HCT116 (cell line): ENCODE data around the gene SLC16A1.

Experiments used
- POLR2A ChIP-seq: IDR thresholded peaks from 2 replicates; pipeline ENCODE4 v1.7.0; 2011; ENCODE audit warnings: borderline replicate concordance; ENCODE audit not compliant: insufficient read depth, insufficient read length; ENCODE audit errors: extremely low read depth
- SIN3A ChIP-seq: IDR thresholded peaks from 2 replicates; pipeline ENCODE4 v1.6.1; 2012; ENCODE audit warnings: low read depth
- TF ChIP-seq, protein P1 (sequence below), 3 experiments: fragments of 200-600 bp in 1 of 3; sonication (generic) in 1 of 3; IDR thresholded peaks in 2 of 3; conservative IDR thresholded peaks in 1 of 3; 2 replicates each; pipeline ENCODE4 v1.5.1; 2012 to 2017; ENCODE audit warnings: low read depth in 2 of 3, low read length in 2 of 3, antibody characterized with exemption in 1 of 3, borderline replicate concordance in 1 of 3, control low read depth in 1 of 3, mild to moderate bottlenecking in 1 of 3, mixed read lengths in 1 of 3, mixed run types in 1 of 3, moderate library complexity in 1 of 3; ENCODE audit not compliant: insufficient read depth in 1 of 3

DNA sequence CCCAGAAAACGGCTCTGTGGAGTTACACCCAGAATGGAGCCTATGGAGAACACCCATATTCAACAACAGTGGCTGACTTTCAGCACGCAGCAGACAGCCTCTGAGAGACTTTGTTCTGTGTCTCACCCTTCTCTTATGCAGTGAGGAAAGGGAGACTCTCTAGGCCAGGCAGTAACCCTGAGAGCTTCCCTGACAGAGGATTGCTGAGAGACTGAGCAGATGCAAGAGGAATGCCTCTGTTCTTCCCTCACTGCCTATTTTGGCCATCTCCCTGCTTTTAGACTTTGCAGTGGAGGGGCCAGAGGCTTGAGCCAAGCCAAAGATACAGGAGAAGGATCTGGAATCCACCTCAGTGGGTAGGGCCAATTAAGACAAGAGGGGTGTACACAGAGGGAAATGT is 41.8 kb upstream of the SLC16A1 start:
- TF ChIP-seq, protein P1, sequence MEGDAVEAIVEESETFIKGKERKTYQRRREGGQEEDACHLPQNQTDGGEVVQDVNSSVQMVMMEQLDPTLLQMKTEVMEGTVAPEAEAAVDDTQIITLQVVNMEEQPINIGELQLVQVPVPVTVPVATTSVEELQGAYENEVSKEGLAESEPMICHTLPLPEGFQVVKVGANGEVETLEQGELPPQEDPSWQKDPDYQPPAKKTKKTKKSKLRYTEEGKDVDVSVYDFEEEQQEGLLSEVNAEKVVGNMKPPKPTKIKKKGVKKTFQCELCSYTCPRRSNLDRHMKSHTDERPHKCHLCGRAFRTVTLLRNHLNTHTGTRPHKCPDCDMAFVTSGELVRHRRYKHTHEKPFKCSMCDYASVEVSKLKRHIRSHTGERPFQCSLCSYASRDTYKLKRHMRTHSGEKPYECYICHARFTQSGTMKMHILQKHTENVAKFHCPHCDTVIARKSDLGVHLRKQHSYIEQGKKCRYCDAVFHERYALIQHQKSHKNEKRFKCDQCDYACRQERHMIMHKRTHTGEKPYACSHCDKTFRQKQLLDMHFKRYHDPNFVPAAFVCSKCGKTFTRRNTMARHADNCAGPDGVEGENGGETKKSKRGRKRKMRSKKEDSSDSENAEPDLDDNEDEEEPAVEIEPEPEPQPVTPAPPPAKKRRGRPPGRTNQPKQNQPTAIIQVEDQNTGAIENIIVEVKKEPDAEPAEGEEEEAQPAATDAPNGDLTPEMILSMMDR (IDR thresholded peaks at IDR 0.05 in 2 of 3, conservative IDR thresholded peaks at IDR 0.05 in 1 of 3; ENCODE audit: borderline replicate concordance in 1 of 3, insufficient read depth in 1 of 3, low read depth in 2 of 3, low read length in 2 of 3), result no peak
- TF ChIP-seq SIN3A, result no peak
- TF ChIP-seq POLR2A, result no peak
